CMK (cell line): Measurements from ENCODE around the gene VPS35.
"Not testable (repeated sequence)": the region's sequence is repeated elsewhere in the genome, so short reads cannot be mapped to it uniquely, and the experiment has no call there.

Experiments
- DNase-seq: peaks from one replicate; pipeline ENCODE4 v3.0.0-alpha.2; 2010; ENCODE audit warnings: low read depth

The VPS35 gene

GRCh38 chr16:46658925-46659324 lies 30.1 kb downstream of the VPS35 start:
- peak; percentile 83 for DNase-seq

- DNase-seq, result no peak
Observed at GRCh38 chr16:46651305-46651704, 37.7 kb downstream of the VPS35 start.

GRCh38 chr16:46650254-46650623 lies 38.7 kb downstream of the VPS35 start:
- DNase-seq, result no peak

- DNase-seq, result no peak
Observed at GRCh38 chr16:46649588-46650253, 39.3 kb downstream of the VPS35 start.

- no peak for DNase-seq
Observed at GRCh38 chr16:46648656-46649055, 40.3 kb downstream of the VPS35 start.

GRCh38 chr16:46638947-46639925 lies 49.7 kb downstream of the VPS35 start:
- no peak for DNase-seq

GRCh38 chr16:46632778-46633733 lies 55.9 kb downstream of the VPS35 start:
- DNase-seq, result no peak

- DNase-seq, result no peak
Observed at GRCh38 chr16:46629331-46630219, 59.4 kb downstream of the VPS35 start.

- DNase-seq, result no peak
Observed at GRCh38 chr16:46627746-46628145, 61.2 kb downstream of the VPS35 start.

GRCh38 chr16:46626681-46627080 lies 62.3 kb downstream of the VPS35 start:
- DNase-seq, result not testable (repeated sequence)

- not testable (repeated sequence) for DNase-seq
Observed at GRCh38 chr16:46624862-46625261, 64.1 kb downstream of the VPS35 start.

GRCh38 chr16:46623707-46624106 lies 65.3 kb downstream of the VPS35 start:
- DNase-seq, result not testable (repeated sequence)

- not testable (repeated sequence) for DNase-seq
Observed at GRCh38 chr16:46623246-46623645, 65.7 kb downstream of the VPS35 start.

- DNase-seq, result no peak
Observed at GRCh38 chr16:46621934-46622676, 66.9 kb downstream of the VPS35 start.

- DNase-seq, result no peak
Observed at GRCh38 chr16:46621006-46621933, 67.7 kb downstream of the VPS35 start, which contains the start of gene SHCBP1. Gene SHCBP1, minus strand, starts transcription at chr16:46621379. Its CDS starts 20 bp downstream, at chr16:46621359.

- no peak for DNase-seq
Observed at GRCh38 chr16:46620266-46621005, 68.5 kb downstream of the VPS35 start.

GRCh38 chr16:46618516-46618915 lies 70.5 kb downstream of the VPS35 start:
- DNase-seq, result no peak

- DNase-seq, result no peak
Observed at GRCh38 chr16:46614006-46614405, 75.0 kb downstream of the VPS35 start.
